HG03159 (cell line): ENCODE measurements around the gene MIEN1.
"Not testable (repeated sequence)": the region's sequence is repeated elsewhere in the genome, so short reads cannot be mapped to it uniquely, and the experiment has no call there.

Experiments
- ATAC-seq: cut with Tn5 transposase; IDR thresholded peaks from one replicate; pipeline ENCODE4 v1.9.1; 2021; ENCODE audit warnings: mild to moderate bottlenecking, moderate library complexity; ENCODE audit not compliant: unreplicated experiment

Gene MIEN1

GRCh38 chr17:39742126-39742855 lies 12.0 kb upstream of the MIEN1 start:
- ATAC-seq = no peak

GRCh38 chr17:39740357-39741111 lies 10.2 kb upstream of the MIEN1 start:
- ATAC-seq = no peak

GRCh38 chr17:39739885-39740356 lies 9.6 kb upstream of the MIEN1 start:
- ATAC-seq = no peak

GRCh38 chr17:39738983-39739884 lies 8.9 kb upstream of the MIEN1 start:
- no peak for ATAC-seq

GRCh38 chr17:39738568-39738901 lies 8.2 kb upstream of the MIEN1 start:
- no peak for ATAC-seq

- ATAC-seq = no peak
These were observed 7.6 kb upstream of the MIEN1 start, which contains the start of gene GRB7 for GRCh38 chr17:39737760-39738567. GRB7 (plus strand) TSS chr17:39737938; CDS start chr17:39742302, 4,364 bp downstream.

GRCh38 chr17:39737206-39737759 lies 7.0 kb upstream of the MIEN1 start:
- ATAC-seq = no peak

- ATAC-seq = no peak
These were observed 6.2 kb upstream of the MIEN1 start for GRCh38 chr17:39736319-39737165.

GRCh38 chr17:39735882-39736281 lies 5.5 kb upstream of the MIEN1 start:
- ATAC-seq = no peak

GRCh38 chr17:39732586-39732985 lies 2.3 kb upstream of the MIEN1 start:
- ATAC-seq = no peak

- no peak for ATAC-seq
These were observed 966 bp downstream of the MIEN1 start for GRCh38 chr17:39729280-39729851.

GRCh38 chr17:39727556-39727955 lies 2.8 kb downstream of the MIEN1 start:
- ATAC-seq = no peak

GRCh38 chr17:39726617-39727016 lies 3.7 kb downstream of the MIEN1 start:
- no peak for ATAC-seq

- ATAC-seq = not testable (repeated sequence)
These were observed 4.4 kb downstream of the MIEN1 start for GRCh38 chr17:39725923-39726322.

- ATAC-seq = no peak
These were observed 5.6 kb downstream of the MIEN1 start for GRCh38 chr17:39724731-39725130.

GRCh38 chr17:39722965-39723848 lies 7.1 kb downstream of the MIEN1 start:
- no peak for ATAC-seq

GRCh38 chr17:39722104-39722503 lies 8.2 kb downstream of the MIEN1 start:
- ATAC-seq = no peak
